ACC112 (cell line): ENCODE measurements around the gene RNF43.
A peak's percentile ranks its signal among the peaks of the same experiment; 100 is the strongest.

ENCODE experiments used
- H2AFZ ChIP-seq: fragments of 200-600 bp; sonication (generic); one replicate; pipeline ENCODE4 v1.6.0; 2017; ENCODE audit warnings: antibody characterized with exemption, low read length; ENCODE audit not compliant: unreplicated experiment
- H3K27ac ChIP-seq: fragments of 200-600 bp; sonication (generic); 2 replicates; pipeline ENCODE4 v1.5.1; 2014; ENCODE audit warnings: low read depth, mild to moderate bottlenecking, antibody characterized with exemption, low read length, moderate library complexity
- H3K27me3 ChIP-seq: fragments of 200-600 bp; sonication (generic); 2 replicates; pipeline ENCODE4 v1.6.1; 2014; ENCODE audit warnings: mild to moderate bottlenecking, antibody characterized with exemption, low read length, moderate library complexity, mixed read lengths; ENCODE audit not compliant: insufficient read depth
- H3K36me3 ChIP-seq: fragments of 200-600 bp; sonication (generic); 2 replicates; pipeline ENCODE4 v1.6.1; 2016; ENCODE audit warnings: mild to moderate bottlenecking, antibody characterized with exemption, low read length, moderate library complexity, mixed read lengths; ENCODE audit not compliant: insufficient read depth
- H3K4me1 ChIP-seq: fragments of 200-600 bp; sonication (generic); one replicate; pipeline ENCODE4 v1.6.1; 2016; ENCODE audit warnings: low read length, mixed read lengths; ENCODE audit not compliant: insufficient read depth, unreplicated experiment, control insufficient read depth
- H3K4me3 ChIP-seq: fragments of 200-600 bp; sonication (generic); 2 replicates; pipeline ENCODE4 v1.5.1; 2014; ENCODE audit warnings: mild to moderate bottlenecking, low read depth, low read length
- H3K79me2 ChIP-seq: fragments of 200-600 bp; sonication (generic); one replicate; pipeline ENCODE4 v1.6.0; 2016; ENCODE audit warnings: low read length; ENCODE audit not compliant: control insufficient read depth, unreplicated experiment, insufficient read depth

The RNF43 gene

GRCh38 chr17:58420827-58421226 is 3.5 kb upstream of the RNF43 start:
- Histone ChIP-seq H3K27me3 (peaks cover 65% of the 10 kb centered on the region), H3K79me2 (no peaks in the 10 kb centered on the region), H2AFZ (no peak overlapping the region)

GRCh38 chr17:58416937-58417299 is 416 bp downstream of the RNF43 start:
- Histone ChIP-seq H3K4me1 (peaks cover 3% of the 10 kb centered on the region), H3K36me3 (no peaks in the 10 kb centered on the region), H3K27ac (no peak overlapping the region), H3K27me3 (peaks cover 79% of the 10 kb centered on the region), H3K4me3 (peak overlapping the region; percentile 65), H3K79me2 (no peaks in the 10 kb centered on the region), H2AFZ (peak overlapping the region; percentile 20)

More at GRCh38 chr17:58420827-58421226, 3.5 kb upstream of the RNF43 start:
- Histone ChIP-seq H3K4me1 (peaks cover 3% of the 10 kb centered on the region), H3K36me3 (no peaks in the 10 kb centered on the region), H3K4me3 (no peak overlapping the region), H3K27ac (no peak overlapping the region)

GRCh38 chr17:58416396-58416795 is 938 bp downstream of the RNF43 start:
- peaks cover 3% of the 10 kb centered on the region for H3K4me1 ChIP-seq
- H3K4me3 ChIP-seq: no peak overlapping the region
- H3K79me2 ChIP-seq: no peaks in the 10 kb centered on the region
- H3K27me3 ChIP-seq: peaks cover 80% of the 10 kb centered on the region
- H2AFZ ChIP-seq: no peak overlapping the region
- no peak overlapping the region for H3K27ac ChIP-seq
- no peaks in the 10 kb centered on the region for H3K36me3 ChIP-seq

GRCh38 chr17:58415371-58416055 is 1.8 kb downstream of the RNF43 start:
- no peak overlapping the region for H3K27ac ChIP-seq

GRCh38 chr17:58414596-58414997 is 2.7 kb downstream of the RNF43 start:
- Histone ChIP-seq H3K36me3 (no peaks in the 10 kb centered on the region), H3K4me3 (no peak overlapping the region), H3K27ac (no peak overlapping the region), H2AFZ (no peak overlapping the region), H3K27me3 (peaks cover 80% of the 10 kb centered on the region), H3K79me2 (no peaks in the 10 kb centered on the region), H3K4me1 (peaks cover 3% of the 10 kb centered on the region)

More at GRCh38 chr17:58415371-58416055, 1.8 kb downstream of the RNF43 start:
- no peak overlapping the region for H2AFZ ChIP-seq
- peaks cover 81% of the 10 kb centered on the region for H3K27me3 ChIP-seq
- H3K4me1 ChIP-seq: peaks cover 3% of the 10 kb centered on the region
- H3K79me2 ChIP-seq: no peaks in the 10 kb centered on the region
- no peak overlapping the region for H3K4me3 ChIP-seq
- no peaks in the 10 kb centered on the region for H3K36me3 ChIP-seq

GRCh38 chr17:58413684-58414083 is 3.6 kb downstream of the RNF43 start:
- H3K4me3 ChIP-seq: no peak overlapping the region
- no peaks in the 10 kb centered on the region for H3K36me3 ChIP-seq
- H3K4me1 ChIP-seq: peaks cover 3% of the 10 kb centered on the region
- no peak overlapping the region for H2AFZ ChIP-seq
- no peak overlapping the region for H3K27ac ChIP-seq
- H3K79me2 ChIP-seq: no peaks in the 10 kb centered on the region
- peaks cover 83% of the 10 kb centered on the region for H3K27me3 ChIP-seq

- Histone ChIP-seq H3K27ac (no peak overlapping the region), H3K36me3 (no peaks in the 10 kb centered on the region), H3K79me2 (no peaks in the 10 kb centered on the region), H3K4me1 (peaks cover 3% of the 10 kb centered on the region), H3K27me3 (peaks cover 84% of the 10 kb centered on the region), H3K4me3 (no peak overlapping the region), H2AFZ (no peak overlapping the region)
These were observed 4.3 kb downstream of the RNF43 start for GRCh38 chr17:58412961-58413586.

GRCh38 chr17:58412064-58412703 is 5.2 kb downstream of the RNF43 start:
- Histone ChIP-seq H2AFZ (no peak overlapping the region), H3K4me3 (no peak overlapping the region), H3K36me3 (no peaks in the 10 kb centered on the region), H3K79me2 (no peaks in the 10 kb centered on the region), H3K27ac (no peak overlapping the region), H3K27me3 (peaks cover 91% of the 10 kb centered on the region), H3K4me1 (peaks cover 2% of the 10 kb centered on the region)

GRCh38 chr17:58411408-58411894 is 5.9 kb downstream of the RNF43 start:
- peaks cover 87% of the 10 kb centered on the region for H3K27me3 ChIP-seq
- no peaks in the 10 kb centered on the region for H3K79me2 ChIP-seq
- no peak overlapping the region for H2AFZ ChIP-seq
- H3K4me1 ChIP-seq: no peaks in the 10 kb centered on the region
- H3K4me3 ChIP-seq: no peak overlapping the region
- H3K36me3 ChIP-seq: no peaks in the 10 kb centered on the region
- H3K27ac ChIP-seq: no peak overlapping the region

GRCh38 chr17:58410714-58411407 is 6.5 kb downstream of the RNF43 start:
- Histone ChIP-seq H3K27ac (no peak overlapping the region), H3K36me3 (no peaks in the 10 kb centered on the region), H3K79me2 (no peaks in the 10 kb centered on the region), H3K4me1 (no peaks in the 10 kb centered on the region), H3K27me3 (peaks cover 90% of the 10 kb centered on the region), H2AFZ (no peak overlapping the region), H3K4me3 (no peak overlapping the region)
